ENCODE measurements around the gene DAB1. TPM values are rescaled to one million over a fixed set of nuclear protein-coding genes. Genes with fewer than 3 reads are reported as not detected.

DAB1 gene
- total RNA-seq, 1 donor from 2014 or later: not detected

DNA sequence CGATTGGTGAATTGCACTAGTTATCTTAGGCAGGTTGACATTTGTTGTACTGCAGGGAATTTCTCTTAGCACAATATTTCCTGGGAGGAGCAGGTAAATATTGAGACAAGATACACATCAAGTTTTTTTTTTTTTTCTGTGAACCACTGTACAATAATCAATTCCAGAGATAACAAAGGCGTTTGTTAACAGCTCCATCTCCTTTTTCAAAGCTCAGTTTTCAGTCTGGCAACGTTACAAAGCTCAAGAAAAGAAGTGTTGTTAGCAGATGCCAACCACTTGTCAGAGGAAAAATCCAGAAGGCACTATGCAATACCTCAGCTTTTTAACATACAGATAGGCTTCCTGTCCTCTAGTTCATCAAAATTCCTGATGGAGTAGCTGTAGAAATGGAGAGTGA is 40.9 kb upstream of the DAB1 start:
- DNase-seq (ENCODE audit: low read depth): no peak
- TF ChIP-seq, protein P1, sequence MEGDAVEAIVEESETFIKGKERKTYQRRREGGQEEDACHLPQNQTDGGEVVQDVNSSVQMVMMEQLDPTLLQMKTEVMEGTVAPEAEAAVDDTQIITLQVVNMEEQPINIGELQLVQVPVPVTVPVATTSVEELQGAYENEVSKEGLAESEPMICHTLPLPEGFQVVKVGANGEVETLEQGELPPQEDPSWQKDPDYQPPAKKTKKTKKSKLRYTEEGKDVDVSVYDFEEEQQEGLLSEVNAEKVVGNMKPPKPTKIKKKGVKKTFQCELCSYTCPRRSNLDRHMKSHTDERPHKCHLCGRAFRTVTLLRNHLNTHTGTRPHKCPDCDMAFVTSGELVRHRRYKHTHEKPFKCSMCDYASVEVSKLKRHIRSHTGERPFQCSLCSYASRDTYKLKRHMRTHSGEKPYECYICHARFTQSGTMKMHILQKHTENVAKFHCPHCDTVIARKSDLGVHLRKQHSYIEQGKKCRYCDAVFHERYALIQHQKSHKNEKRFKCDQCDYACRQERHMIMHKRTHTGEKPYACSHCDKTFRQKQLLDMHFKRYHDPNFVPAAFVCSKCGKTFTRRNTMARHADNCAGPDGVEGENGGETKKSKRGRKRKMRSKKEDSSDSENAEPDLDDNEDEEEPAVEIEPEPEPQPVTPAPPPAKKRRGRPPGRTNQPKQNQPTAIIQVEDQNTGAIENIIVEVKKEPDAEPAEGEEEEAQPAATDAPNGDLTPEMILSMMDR (conservative IDR thresholded peaks at IDR 0.05; ENCODE audit: low read depth, low read length): no peak

DNA sequence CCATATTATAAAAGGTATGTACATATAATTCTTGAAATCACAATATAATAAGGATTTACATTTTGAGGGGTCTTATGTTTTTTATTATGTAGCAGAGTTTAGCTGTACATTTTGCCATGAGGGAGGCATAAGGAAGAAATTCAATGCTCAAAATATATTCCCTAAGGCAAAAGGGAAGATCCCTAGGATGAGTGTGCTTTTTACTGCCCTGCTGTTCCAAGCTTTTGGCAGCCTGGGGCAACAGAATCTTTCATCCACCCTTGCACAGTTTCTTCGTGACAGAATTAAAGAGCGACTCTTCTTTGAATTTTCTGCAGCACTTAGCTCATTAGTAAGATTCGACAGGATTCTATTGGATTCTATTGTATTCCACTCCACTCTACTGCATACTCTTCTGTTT is 39.5 kb upstream of the DAB1 start:
- DNase-seq (ENCODE audit: low read depth): no peak
- TF ChIP-seq, protein P1 (conservative IDR thresholded peaks at IDR 0.05; ENCODE audit: low read depth, low read length): no peak
- no peak overlapping the region for H3K4me3 ChIP-seq (ENCODE audit: low read depth, low read length)

More for the DNA sequence above, 40.9 kb upstream of the DAB1 start:
- no peak overlapping the region for H3K4me3 ChIP-seq (ENCODE audit: low read depth, low read length)

DNA sequence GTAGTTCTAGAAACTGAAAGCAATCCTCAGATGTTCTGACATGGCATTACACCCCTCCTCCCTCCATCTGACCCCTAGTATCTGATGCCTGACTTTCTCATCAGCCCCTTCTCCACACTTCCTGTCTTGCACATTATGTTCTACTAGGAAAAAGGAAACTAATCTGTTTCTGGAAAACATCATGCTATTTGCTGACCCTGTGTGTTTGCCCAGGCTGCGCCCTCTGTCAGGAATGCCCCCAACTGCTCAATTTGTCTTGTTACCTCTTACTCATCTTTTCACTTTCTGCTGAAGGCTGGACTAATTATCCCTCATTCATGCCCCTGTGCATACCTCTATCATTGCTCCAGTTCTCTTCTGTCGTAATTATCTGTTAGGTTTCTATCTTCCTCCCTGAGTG is 37.5 kb upstream of the DAB1 start:
- DNase-seq (ENCODE audit: low read depth): no peak
- H3K4me3 ChIP-seq (ENCODE audit: low read depth, low read length): no peak overlapping the region
- TF ChIP-seq, protein P1 (conservative IDR thresholded peaks at IDR 0.05; ENCODE audit: low read depth, low read length): no peak

DNA sequence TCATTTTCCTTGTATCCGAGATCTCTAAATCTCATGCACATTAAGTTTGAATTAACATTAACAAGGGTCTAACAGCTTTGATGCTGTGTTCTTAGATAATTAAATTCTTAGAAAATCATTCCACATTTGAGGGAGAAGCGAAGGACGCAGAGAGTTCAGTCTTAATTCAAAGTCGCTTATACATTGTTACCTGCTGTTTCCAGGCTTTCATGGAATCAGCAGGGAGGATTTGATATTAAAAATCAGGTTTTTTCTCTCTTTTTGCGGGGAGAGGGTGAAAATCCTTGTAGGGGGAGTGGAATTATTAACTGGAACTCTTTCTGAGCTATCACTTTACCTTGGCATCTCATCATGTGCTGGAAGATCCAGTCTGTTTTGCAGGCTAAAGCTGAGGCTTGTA is 27.7 kb upstream of the DAB1 start:
- no peak overlapping the region for H3K4me3 ChIP-seq (ENCODE audit: low read depth, low read length)
- TF ChIP-seq, protein P1 (conservative IDR thresholded peaks at IDR 0.05; ENCODE audit: low read depth, low read length): no peak
- DNase-seq (ENCODE audit: low read depth): no peak

DNA sequence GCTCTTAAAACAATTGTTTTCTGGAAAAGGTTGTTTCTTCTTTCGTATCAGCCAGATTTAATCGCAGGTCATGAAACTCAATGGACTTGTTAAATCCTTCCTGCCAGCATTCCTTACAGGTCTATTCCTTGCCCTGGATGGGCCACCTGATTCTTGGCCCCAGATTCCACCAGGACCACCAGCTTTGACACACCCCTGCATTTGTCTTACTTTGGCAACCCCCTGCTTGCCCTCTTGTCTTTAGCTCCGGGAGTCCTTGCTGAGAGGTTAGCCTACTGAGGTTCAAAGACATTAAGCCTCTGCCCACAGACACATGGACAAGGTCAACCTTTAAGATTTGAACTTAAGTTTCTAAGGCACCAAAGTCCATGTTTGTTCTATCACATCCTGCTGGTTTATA is 27.1 kb upstream of the DAB1 start:
- DNase-seq (ENCODE audit: low read depth): no peak
- TF ChIP-seq, protein P1 (conservative IDR thresholded peaks at IDR 0.05; ENCODE audit: low read depth, low read length): no peak
- H3K4me3 ChIP-seq (ENCODE audit: low read depth, low read length): no peak overlapping the region

DNA sequence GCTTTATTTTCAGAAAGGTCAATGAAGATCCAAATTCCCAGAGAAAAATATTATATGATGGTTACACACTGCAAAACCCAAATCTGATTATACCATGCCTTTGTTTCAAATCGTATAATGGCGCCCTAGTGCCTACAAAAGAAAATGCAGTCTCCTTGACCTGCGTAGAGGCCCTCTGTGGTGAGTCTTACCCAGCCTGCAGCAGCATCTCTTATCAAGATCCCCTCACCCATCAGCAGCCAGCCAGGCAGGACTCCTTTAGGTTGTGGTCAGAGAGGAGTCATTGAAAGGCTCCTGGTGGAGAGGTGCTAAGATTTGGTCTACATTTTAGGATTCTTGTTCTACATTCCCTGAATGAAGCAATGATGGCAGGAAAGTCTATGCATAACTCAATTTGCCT is 23.7 kb upstream of the DAB1 start:
- TF ChIP-seq, protein P1 (conservative IDR thresholded peaks at IDR 0.05; ENCODE audit: low read depth, low read length): no peak
- no peak for DNase-seq (ENCODE audit: low read depth)
- H3K4me3 ChIP-seq (ENCODE audit: low read depth, low read length): no peak overlapping the region

DNA sequence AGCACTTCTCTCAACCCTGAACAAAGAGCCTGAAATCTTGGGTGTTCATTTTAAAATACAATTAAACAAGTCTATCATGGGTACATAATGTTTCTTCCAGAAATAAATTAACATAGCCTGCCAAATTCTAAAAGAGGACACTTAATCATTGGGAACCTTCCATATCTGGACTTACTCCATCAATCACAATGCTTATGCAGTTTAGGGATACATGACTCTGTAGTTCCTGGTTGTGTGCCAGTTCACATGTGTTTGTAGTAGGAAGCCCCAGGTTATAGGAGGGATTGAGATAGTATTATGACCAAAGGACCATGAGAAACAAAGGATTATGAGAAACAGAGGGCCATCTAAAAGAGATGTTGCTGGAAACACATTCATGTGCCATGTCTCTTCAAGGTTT is 19.1 kb upstream of the DAB1 start:
- no peak overlapping the region for H3K4me3 ChIP-seq (ENCODE audit: low read depth, low read length)
- TF ChIP-seq, protein P1 (conservative IDR thresholded peaks at IDR 0.05; ENCODE audit: low read depth, low read length): no peak
- DNase-seq (ENCODE audit: low read depth): no peak

Measured in epithelial cell of proximal tubule (primary cell).